ENCODE results near the gene KITLG. TPM values are rescaled to one million over a fixed set of nuclear protein-coding genes. Genes with fewer than 3 reads are reported as not detected.
"Not testable (repeated sequence)": the region's sequence is repeated elsewhere in the genome, so short reads cannot be mapped to it uniquely, and the experiment has no call there.

KITLG gene
- total RNA-seq, 1 experiment from 2014 or later: 10.4 TPM

DNA sequence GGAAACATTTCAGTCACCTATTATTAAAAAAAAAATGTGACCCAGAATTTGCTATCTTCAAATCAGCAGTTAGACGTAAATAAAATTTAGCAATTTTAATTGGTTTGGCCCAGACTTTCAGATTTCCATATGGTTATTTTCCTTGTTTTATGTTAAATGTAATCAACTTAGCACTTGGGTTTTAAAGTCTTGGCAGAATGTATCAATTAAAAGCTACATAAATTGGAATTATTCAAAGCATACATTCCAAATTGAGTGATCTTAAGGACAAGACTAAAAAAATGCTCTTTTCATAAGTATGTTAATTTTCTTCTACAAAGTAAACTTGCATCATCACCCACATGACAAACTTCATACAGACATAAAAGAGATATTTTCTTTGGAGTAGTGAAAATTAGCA, 3.4 kb downstream of the KITLG start:
- DNase-seq (ENCODE audit: low read depth): no peak

DNA sequence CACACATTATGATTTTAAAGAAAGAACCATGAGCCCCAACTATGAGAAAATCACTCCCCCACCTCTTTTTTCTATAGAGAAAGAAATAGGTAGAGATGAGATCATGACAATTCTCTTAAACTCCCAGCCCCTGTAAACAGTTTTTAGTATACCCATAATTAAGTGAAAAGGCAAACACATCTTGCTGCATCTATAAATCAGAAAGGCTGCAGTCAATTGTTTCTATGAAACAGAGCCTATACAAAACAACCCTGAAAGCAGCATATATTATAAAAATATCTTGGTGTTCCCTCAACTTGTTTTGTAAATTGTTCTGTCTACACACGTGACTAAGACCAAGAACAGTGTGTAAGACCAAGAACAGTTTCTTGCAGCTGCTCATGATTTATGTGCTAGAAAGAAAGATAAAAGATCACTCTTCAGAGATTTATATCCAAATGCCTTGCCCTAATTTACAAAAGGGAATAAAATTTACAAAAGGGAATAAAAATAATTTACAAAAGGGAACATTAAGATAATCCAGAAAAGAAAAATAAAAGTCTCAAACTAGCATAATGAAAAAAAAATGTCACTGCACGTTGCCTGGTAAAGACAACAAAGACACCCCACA, 4.8 kb downstream of the KITLG start:
- no peak for DNase-seq (ENCODE audit: low read depth)

DNA sequence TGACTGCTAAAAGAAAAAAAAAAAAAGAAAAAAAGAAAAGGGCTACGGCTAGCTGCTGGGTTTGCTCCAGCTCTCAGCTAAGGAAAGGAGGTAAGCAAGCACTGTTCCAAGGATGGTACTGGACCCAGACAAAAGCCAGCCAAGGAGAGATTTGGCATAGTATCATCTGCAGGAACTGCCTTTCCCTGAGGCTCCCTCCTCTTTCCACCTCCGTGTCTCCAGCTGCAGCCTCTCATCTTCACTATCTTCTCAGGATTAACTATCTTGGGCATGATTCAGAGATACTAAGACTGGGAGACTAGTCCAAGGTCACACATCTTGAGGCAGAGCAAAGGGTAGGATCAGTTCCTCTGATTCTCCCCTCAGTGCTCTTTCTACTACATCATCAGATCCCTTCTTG, 6.0 kb downstream of the KITLG start:
- DNase-seq (ENCODE audit: low read depth): no peak

DNA sequence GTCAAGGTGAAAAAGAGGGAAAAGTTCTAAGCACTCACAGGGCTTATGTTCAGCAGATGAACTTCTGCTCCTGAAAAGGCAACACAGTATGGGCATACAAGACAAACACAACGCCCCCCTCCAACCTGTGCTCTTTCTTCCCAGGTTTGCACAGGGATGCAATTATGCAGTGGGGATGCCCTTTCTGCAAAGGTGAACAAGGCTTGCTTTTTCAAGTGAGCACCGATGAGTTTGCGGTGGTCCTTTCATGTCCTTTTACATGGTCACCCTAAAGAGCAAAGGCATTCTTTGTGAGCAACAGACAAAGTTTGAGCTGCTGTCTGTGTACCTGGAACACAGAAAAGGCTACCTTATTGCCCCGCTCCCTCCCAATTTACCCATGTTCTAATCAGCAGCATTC, 6.7 kb downstream of the KITLG start:
- no peak for DNase-seq (ENCODE audit: low read depth)

DNA sequence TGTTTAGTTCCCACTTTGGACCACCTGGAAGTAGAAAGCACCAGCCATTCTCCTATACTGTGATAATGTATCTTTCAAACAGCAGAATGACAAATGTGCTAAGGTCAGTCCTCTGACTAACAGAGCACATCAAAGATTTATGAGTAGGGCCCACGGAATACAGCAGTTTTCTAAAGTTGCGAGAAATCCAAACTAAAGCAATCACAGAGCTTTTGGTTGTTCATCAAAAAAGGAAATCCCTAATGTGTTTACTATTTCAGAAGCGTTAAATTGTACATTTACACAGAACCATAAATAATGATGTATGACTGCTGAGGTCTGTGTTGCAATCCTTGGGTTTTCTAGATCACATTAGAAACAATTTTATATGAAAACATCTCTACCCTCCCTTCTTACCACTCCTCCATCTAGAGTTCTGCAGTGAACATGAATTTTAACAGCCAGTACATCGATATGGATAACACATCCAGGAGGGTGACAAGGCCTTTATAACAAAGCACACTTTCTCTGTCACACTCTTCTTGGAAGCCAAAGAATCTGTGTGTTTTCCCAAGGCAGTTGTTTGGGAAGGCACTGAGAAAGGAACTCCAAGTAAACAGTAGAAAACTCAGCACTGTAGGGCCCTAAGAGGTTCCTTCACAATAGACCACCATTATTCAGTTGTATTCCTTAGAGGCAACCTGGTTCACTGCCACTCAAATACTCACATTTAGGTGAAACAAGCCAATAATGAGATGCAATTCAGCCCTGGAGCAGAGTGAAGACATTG, 7.3 kb downstream of the KITLG start:
- DNase-seq (ENCODE audit: low read depth): no peak

DNA sequence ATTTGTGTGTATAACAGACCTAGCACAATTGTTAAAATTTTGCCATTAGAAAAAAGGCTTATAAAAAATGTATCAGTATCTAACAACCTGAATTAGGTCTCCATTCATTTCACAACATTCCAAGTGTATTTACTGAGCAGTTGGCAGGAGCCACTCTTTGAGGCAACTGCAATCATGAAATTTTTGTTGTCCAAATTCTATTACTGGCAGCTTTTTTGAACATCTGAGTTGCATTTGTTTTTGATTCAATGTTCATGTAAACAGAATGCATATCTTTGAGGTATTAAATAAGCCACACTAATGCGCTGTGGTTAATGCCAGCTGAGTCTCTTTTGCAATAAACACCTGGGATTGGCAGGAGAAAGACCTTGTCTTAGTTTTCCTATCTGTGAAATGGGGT, 8.7 kb downstream of the KITLG start:
- no peak for DNase-seq (ENCODE audit: low read depth)

DNA sequence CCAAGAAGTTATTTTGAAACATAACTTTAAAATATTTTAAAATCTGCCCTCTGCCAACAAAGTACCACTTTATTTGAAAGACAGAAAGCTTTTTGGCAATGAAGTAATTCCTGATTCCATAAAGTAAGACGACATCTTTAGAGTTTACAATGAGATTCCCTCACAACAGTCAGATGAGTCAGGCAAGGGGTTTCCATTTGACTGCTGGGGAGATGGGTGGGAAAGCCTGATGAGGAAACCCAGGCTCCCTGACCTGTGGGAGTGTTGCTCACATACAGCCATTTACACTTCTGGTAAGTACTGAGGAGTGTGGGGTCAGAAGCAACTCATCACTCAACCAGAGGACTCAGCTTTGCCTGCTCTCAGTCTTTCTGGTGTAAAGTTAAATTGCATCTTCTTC, 10.2 kb downstream of the KITLG start:
- no peak for DNase-seq (ENCODE audit: low read depth)

DNA sequence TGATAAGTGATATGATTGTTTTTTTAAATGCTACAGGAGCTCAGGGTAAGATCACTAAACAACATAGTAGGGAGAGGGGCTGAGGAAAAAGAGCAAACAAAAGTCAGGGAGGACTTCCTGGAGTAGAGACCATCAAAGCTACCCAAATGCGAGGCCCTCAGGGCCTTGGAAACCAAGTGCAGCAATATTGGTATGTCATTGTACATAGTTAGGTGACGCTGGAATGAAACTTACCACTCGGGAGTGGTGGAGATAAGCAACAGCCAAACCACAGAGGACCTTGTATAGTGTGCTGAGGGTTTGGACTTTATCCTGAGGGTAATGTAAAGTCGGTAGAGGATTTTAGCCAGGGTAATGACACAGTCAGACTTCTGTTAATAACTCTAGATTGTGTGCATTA, 13.8 kb downstream of the KITLG start:
- DNase-seq (ENCODE audit: low read depth): no peak

DNA sequence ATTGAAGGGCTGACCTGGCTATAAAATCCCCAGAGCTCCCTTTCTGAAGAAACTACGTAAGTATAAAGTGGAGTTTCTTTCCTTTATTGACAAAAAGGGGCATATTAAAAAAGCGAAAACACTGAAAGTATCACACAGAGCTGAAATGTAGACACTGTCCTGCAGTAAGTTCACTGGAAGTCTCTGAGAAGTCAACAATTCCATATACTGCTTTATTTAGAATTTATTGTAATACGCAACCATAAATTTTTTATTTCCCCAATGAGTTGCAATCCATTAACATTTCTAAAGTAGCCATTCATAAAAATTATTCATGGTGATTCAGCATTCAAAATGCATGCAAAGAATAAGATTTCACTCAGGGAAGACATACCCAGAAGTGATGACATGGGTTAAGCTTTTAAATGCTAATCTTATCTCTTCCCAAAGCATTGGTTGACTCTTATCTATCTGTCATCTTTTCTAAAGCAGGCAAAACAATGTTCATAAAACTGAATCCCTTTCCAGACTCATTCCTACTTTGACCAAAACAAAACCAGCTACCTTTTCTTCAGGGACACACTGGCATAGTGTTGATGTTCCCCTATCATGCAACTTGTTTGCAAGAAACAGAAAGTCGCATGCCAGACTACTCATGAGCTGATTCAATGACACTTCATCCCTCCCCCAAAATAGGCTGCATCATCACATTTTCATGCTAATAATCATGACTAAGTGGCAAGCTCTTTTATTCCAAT, 17.3 kb downstream of the KITLG start:
- peak; percentile 62 for DNase-seq (ENCODE audit: low read depth)

DNA sequence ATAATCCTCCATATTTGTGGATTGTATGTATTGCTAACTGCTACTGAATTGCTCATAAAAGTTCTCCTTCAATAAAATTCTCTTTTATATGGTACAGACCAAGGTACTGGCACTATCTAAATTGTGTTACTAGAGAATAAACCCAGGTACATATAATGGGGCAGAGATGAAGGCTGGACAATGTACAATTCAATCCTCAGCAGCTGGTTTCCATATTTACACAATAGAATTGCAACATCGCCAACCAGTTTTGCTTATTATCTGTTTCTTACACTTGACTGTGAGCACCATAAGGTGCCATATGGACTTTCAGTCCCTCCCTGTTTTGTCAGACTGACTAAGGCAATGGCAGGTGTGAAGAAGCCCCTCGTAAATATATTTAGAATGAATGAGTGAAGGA, 18.1 kb downstream of the KITLG start:
- DNase-seq (ENCODE audit: low read depth): no peak

DNA sequence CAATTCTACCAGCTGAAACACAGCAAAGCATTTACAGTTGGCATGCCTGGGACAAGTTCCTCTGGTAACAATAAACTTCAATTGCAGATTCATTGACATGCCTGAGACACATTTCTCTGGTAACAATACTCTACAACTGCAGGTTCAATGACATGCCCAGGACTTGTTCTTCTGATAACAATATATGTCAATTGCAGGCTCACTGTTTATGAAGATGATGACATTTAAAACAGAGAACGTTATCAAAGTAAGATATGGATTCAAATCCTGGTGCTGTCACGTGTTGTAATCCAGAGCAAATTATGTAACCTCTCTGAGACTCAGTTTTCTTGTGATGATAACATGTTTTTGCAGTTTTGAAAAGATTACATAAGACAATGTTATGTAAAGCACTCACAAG, 20.5 kb downstream of the KITLG start:
- no peak for DNase-seq (ENCODE audit: low read depth)

DNA sequence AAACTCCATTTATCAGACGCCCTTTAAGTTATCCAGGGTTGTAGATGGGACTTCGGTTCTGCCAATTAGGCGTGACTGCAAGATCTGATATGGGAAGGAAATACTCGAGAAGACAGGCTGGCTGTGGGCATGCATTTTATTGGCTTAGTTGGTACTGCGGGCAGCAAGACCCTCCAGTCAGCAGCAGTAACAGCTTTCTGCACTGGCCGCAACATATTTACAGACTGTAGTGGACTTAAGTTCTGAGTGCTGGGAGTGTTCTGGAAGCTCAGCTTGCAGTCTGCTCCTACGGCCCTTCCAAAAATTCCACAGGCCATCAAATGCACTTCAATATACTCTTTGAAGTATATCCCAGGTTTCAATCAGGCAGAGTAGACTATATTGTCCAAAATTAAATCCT, 21.1 kb downstream of the KITLG start:
- DNase-seq (ENCODE audit: low read depth): no peak

DNA sequence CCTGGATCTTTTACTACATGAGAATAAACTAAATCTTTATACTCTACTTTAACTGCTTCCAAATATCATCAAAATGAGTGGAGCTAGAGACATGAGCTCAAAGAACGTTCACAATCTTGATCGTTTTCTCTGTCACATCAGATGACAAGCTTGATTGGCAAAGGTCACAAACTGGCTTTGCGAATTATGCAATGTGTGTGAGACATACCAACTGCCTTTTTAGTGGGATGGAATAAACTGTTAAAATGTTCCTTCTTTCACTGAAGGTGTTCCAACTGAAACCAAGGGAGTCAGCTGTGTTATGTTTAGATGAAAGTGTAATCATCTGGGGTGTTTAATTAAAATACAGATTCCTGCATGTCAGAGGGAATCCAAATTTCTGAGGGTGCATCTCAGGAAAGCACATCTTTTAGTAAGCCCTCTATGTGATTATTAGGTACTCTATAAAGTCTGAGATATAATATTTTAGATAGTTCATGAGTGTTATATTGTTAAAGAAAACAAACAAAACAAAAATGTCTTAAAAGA, 21.9 kb downstream of the KITLG start:
- no peak for DNase-seq (ENCODE audit: low read depth)

DNA sequence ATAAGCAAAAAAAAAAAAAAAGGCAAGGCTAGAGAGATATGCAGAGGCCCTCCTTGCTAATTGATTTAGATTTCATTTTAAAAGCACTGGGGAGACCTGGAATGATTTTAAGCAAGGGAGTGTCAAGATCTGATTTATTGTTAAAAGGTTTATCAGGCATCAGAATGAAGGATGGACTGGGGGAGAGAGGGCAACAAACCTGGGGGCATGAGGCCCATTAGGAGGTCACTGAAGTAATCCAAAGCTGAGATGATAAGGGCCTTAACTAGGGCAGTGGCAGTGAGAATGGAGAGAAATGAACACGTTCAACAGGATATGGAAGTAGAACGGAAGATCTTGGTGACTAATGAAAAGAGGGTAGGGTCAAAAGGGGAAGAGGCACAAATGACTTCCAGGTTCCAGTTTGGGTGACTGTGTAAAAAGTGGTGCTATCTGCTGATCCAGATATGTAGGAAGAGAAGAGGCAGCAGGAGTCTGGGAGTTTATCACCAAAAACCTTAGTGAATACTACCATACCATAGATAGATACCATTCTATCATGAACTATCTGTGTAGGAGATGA, 24.0 kb downstream of the KITLG start:
- DNase-seq (ENCODE audit: low read depth): no peak

DNA sequence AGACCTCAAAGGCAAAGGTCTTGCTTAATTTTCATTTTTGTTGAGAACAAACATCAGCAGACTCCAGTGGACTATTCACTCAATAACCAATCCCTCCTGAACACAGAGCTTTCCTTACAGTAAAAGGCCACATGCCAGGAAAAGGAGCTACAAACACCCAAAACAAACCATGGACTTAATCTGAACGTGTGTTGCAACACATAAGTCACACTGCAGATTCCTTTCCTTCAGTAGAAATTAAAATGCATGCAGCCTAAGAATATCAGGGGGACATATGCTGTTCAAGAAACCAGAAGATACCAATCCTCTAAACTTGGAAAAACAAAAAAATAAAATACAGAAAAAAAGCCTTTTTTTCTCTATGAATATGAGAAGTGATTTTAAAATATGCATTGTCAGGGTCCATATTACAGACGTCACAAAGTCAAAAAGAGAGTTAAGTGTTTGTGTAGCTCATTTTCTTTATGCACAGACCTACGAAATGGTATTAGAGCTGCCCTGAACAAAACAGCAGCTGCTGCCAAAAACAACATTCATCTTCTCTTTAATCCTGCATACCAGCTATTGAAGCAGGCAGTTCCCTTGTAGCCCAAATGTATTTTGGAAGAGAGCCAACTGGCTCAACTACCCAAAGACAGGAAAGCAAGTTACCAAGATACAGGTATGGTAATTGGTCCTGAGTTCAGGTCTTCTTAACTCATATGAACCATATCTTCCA, 26.2 kb downstream of the KITLG start:
- DNase-seq (ENCODE audit: low read depth): peak; percentile 83

DNA sequence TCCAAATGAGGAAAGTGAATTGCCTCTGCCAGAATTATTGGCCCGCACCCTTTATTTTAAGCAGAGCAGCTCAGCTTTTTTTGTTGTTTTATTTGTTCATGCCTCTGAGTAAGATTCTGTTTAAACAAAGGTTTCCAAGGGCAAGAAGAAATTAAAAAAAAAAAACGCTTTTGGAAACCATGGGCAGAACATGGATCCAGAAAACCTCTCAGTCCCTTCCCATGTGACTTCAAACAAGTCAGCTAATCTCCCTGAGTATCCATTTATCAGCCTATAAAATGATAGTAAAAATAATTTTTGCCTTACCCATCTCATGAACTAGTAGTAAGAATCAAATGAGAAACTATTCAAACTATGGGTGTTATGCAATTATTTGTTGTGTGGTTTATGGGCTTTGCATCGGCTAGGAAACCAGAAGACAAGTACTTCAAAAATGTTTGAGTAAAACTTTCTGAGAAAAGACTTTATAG, 27.6 kb downstream of the KITLG start:
- DNase-seq (ENCODE audit: low read depth): peak; percentile 63

DNA sequence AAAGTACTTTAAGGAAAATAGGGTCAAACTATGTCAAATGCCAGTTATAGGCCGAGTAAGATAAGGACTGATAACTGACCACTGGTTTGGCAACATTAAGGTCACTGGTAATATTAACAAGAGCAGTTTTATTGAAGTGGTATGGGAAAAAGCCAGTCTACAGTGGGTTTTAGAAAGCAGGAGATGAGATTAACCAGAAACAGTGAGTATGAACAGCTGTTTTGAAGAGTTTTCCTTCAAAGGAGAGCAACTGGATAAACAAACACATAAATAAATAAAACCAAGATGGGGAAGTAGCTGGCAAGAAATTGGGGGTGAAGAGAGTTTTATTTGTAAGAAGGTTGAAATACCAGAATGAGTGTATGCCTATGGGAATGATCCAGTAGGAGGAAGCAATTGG, 30.3 kb downstream of the KITLG start:
- peak; percentile 93 for DNase-seq (ENCODE audit: low read depth)

DNA sequence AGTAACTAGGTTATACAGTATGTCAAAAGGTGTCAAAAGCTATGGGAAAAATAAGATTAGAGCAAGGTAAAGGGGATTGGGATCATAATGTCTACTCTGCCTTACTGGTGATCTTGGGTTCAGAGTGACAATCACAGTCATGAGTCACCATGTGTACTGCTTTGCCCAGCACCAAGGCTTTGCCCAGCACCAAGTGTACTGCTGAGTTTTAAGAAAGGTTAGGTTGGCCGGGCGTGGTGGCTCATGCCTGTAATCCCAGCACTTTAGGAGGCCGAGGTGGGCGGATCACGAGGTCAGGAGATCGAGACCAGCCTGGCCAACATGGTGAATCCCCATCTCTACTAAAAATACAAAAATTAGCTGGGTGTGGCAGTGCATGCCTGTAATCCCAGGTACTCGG, 32.3 kb downstream of the KITLG start:
- not testable (repeated sequence) for DNase-seq (ENCODE audit: low read depth)

DNA sequence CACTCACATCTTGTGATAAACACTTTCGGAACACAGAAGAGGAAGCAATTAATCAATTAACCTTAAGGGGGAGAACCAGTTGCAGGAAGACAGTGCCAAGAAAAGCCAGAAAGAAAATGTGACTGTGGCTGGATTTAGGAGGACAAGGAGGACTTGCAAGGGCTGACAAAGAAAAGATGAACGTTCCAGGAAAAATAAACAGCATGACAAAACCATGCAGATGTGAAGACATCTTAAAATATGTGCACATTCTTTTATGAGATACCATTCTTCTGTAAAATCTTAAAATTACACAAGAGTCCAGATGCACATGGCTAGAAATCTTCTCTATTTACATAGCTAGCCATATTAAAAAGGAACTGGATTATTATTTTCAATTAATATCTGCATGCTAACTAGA, 33.4 kb downstream of the KITLG start:
- DNase-seq (ENCODE audit: low read depth): peak; percentile 34

DNA sequence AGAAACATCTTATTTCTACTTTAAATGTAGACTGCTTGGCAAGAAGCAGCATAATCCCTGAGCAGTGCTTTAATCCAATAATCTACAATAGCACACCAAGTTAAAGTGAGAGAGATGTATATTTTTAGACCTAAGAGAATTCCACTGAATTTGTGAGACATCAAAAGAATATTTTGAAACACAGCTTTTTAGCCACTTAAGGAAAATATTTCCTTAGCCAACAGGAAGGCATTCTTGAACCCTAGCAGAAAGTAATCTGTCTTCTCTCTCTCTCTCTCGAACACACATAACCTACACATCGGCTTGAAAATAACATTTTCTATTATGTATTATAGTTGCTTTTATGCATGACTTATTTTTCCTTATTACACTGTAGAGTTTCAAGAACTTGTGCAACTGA, 34.0 kb downstream of the KITLG start:
- no peak for DNase-seq (ENCODE audit: low read depth)
